ENCODE data around the gene XBP1. TPM values are rescaled to one million over a fixed set of nuclear protein-coding genes. Genes with fewer than 3 reads are reported as not detected.

XBP1 gene
- total RNA-seq, 4 donors from 2014 or later = 66.0 to 403 (median 115) TPM

DNA sequence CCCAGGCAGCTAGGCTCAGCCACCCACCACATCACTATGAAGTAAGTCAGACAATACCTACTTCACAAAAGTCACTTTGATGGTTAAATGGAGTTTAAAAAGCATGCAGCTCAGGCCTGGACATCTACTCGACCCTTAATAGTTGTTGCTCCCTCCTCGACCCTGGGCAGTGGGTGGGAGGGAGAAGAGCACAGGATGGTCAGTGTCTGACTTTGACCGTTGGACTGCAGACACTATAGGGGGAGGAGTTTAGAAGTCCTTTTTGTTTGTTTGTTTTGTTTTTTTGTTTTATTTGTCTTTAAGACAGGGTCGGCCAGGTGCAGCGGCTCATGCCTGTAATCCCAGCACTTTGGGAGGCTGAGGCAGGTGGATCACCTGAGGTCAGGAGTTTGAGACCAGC is 38.6 kb upstream of the XBP1 start:
- no peak for DNase-seq
- no peaks in the 10 kb centered on the region for H3K27me3 ChIP-seq
- TF ChIP-seq POLR2A (IDR thresholded peaks at IDR 0.05) = no peak
- TF ChIP-seq, protein P1, sequence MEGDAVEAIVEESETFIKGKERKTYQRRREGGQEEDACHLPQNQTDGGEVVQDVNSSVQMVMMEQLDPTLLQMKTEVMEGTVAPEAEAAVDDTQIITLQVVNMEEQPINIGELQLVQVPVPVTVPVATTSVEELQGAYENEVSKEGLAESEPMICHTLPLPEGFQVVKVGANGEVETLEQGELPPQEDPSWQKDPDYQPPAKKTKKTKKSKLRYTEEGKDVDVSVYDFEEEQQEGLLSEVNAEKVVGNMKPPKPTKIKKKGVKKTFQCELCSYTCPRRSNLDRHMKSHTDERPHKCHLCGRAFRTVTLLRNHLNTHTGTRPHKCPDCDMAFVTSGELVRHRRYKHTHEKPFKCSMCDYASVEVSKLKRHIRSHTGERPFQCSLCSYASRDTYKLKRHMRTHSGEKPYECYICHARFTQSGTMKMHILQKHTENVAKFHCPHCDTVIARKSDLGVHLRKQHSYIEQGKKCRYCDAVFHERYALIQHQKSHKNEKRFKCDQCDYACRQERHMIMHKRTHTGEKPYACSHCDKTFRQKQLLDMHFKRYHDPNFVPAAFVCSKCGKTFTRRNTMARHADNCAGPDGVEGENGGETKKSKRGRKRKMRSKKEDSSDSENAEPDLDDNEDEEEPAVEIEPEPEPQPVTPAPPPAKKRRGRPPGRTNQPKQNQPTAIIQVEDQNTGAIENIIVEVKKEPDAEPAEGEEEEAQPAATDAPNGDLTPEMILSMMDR (IDR thresholded peaks at IDR 0.05 in 4 of 5, conservative IDR thresholded peaks at IDR 0.05 in 1 of 5) = no peak
- no peak for ATAC-seq
- in situ Hi-C loops (cut with MboI; ENCODE audit: low sequenced_read_pairs in 4 of 4) = loop anchor here in 2 of 4 donors (25.0 kb wide), 1 partner anchor 777 kb away; no protein-coding TSS in a partner anchor
- no peak overlapping the region for H3K27ac ChIP-seq
- H3K36me3 ChIP-seq = no peaks in the 10 kb centered on the region
- no peak overlapping the region for H3K4me3 ChIP-seq
- H3K9me3 ChIP-seq = no peaks in the 10 kb centered on the region
- intact Hi-C loops (cut with DNase I; ENCODE audit: low total_unique reads) = no loop called here
- no peaks in the 10 kb centered on the region for H3K4me1 ChIP-seq

DNA sequence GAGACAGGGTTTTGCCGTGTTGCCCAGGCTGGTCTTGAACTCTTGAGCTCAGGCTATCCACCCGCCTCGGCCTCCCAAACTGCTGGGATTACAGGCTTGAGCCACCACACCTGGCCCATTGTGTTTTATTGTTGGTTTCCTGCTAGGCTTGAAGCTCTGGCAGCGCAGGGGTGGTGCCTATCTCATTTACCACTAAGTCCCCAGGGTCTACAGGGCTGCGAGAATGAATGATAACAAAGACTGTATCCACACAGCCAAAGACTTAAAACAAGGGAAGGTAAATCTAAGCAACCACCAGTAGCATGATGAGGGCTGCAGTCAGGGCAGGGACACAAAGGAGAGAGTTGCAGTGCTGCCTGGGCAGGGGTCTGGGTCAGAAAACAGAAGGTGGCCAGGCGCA is 37.3 kb upstream of the XBP1 start:
- intact Hi-C loops (cut with DNase I; ENCODE audit: low total_unique reads) = no loop called here
- no peak for TF ChIP-seq POLR2A (IDR thresholded peaks at IDR 0.05)
- TF ChIP-seq, protein P1 (IDR thresholded peaks at IDR 0.05 in 4 of 5, conservative IDR thresholded peaks at IDR 0.05 in 1 of 5) = no peak
- no peaks in the 10 kb centered on the region for H3K27me3 ChIP-seq
- ATAC-seq (no peak), DNase-seq (no peak)
- H3K4me1 ChIP-seq = no peaks in the 10 kb centered on the region
- in situ Hi-C loops (cut with MboI; ENCODE audit: low sequenced_read_pairs in 4 of 4) = loop anchor here in 2 of 4 donors (25.0 kb wide), 1 partner anchor 775 kb away; no protein-coding TSS in a partner anchor
- no peaks in the 10 kb centered on the region for H3K36me3 ChIP-seq
- no peaks in the 10 kb centered on the region for H3K9me3 ChIP-seq
- no peak overlapping the region for H3K27ac ChIP-seq
- H3K4me3 ChIP-seq = no peak overlapping the region

DNA sequence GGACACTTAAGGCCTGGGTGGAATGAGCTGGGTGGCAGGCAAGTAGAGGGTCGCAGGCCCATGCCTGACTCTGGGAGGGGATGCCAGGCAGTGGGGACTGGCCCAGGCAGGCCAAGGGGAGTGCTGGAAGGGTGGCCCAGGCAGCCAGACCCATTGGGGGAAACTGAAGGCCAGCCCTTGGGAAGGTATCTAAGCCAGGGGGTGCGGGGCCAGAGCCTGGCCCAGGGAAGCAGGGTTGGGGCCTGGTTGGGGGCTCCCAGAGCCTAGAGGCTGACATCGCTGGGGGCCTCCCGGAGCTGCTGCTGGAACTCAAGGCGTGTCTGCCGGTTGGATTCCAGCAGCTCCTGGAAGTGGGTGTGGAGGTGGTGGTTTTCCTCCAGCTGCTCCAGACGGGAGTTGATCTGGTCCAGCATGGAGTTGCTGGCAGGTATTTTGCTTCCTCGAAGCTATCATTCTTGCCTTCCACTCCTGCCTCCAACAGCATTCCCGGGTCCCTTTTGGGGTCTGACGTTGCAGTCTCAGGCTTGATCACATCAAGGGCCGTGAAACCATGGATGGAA is 35.3 kb upstream of the XBP1 start:
- Histone ChIP-seq H3K4me1 (no peaks in the 10 kb centered on the region), H3K4me3 (no peak overlapping the region), H3K9me3 (no peaks in the 10 kb centered on the region), H3K27ac (no peak overlapping the region), H3K36me3 (no peaks in the 10 kb centered on the region), H3K27me3 (no peaks in the 10 kb centered on the region)
- DNase-seq = no peak
- intact Hi-C loops (cut with DNase I; ENCODE audit: low total_unique reads) = no loop called here
- in situ Hi-C loops (cut with MboI; ENCODE audit: low sequenced_read_pairs in 4 of 4) = loop anchor here in 2 of 4 donors (25.0 kb wide), 1 partner anchor 773 kb away; no protein-coding TSS in a partner anchor
- no peak for TF ChIP-seq POLR2A (IDR thresholded peaks at IDR 0.05)
- TF ChIP-seq, protein P1 (IDR thresholded peaks at IDR 0.05 in 4 of 5, conservative IDR thresholded peaks at IDR 0.05 in 1 of 5) = no peak
- no peak for ATAC-seq

DNA sequence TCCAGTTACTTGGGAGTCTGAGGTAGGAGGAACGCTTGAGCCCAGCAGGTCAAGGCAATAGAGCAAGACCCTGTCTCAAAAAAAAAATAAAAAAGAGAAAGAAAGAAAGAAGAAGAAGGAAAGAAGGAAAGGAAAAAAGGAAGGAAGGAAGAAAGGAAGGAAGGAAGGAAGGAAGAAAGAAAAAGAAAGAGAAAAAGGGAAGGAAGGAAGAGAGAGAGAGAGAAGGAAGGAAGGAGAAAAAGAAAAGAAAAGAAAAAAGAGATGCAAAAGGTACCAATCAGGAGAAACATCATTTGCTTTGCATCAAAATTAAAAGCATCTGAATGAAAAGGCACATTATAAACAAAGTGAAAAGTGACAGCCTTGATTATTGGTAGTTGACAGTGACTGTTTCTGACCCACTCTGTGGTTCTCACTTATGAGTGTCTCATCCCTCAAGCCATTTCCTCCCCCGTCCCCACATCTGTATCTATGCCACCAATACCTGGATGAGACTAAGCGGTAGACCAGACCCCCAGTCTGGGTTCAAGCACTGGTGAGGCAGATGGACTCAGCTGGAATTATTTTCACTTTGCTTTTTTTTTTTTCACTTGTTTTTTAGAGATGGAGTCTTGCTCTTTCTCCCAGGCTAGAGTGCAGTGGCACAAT is 33.0 kb upstream of the XBP1 start:
- intact Hi-C loops (cut with DNase I; ENCODE audit: low total_unique reads) = no loop called here
- Histone ChIP-seq H3K36me3 (no peaks in the 10 kb centered on the region), H3K4me3 (no peak overlapping the region), H3K9me3 (no peaks in the 10 kb centered on the region), H3K27ac (no peak overlapping the region), H3K27me3 (no peaks in the 10 kb centered on the region), H3K4me1 (no peaks in the 10 kb centered on the region)
- DNase-seq = no peak
- TF ChIP-seq, protein P1 (IDR thresholded peaks at IDR 0.05 in 4 of 5, conservative IDR thresholded peaks at IDR 0.05 in 1 of 5) = no peak
- TF ChIP-seq POLR2A (IDR thresholded peaks at IDR 0.05) = no peak
- in situ Hi-C loops (cut with MboI; ENCODE audit: low sequenced_read_pairs in 4 of 4) = loop anchor here in 2 of 4 donors (5.0 to 25.0 kb wide), 2 partner anchors 231 to 771 kb away; no protein-coding TSS in a partner anchor
- no peak for ATAC-seq

All from gastrocnemius medialis (tissue), 4 donors.